Measurements from ENCODE around the gene KCNK6. TPM values are rescaled to one million over a fixed set of nuclear protein-coding genes. Genes with fewer than 3 reads are reported as not detected.

The KCNK6 gene
- total RNA-seq, 4 donors from 2014 or later = 14.9 to 44.5 (median 17.6) TPM

DNA sequence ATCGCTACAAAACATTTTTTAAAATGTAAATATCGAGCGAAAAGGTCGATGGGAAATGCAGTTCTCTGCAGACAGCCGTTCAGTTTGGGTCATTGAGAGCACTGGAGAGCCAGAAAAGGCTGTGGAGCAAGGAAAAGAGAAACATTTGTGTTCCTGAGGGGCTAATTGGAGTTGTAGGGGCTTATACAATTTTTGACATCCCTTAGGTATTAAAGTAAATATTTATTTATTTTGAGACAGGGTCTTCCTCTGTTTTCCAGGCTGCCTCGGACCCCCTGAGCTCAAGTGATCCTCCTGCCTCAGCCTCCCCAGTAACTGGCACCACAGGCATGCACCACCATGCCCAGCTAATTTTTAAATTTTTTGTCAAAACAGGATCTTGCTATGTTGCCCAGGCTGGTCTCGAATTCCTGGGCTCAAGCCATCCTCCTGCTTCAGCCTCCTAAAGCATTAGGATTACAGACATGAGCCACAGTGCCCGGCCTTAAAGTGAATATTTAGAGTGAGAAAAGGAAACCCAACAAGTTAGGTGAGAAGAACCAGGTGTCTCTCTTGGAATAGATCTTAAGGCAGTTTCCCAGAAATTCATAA is 3.1 kb upstream of the KCNK6 start:
- H3K4me3 ChIP-seq = peak overlapping the region in 3 of 4 donors; percentile 23 to 61 (median 57)
- no peaks in the 10 kb centered on the region for H3K9me3 ChIP-seq

GRCh38 chr19:38317104-38317612 is 2.5 kb upstream of the KCNK6 start:
- in situ Hi-C loops (cut with MboI; ENCODE audit: low pct_ligation_motif_present in 1 of 4, low pct_unique_long_range_greater_than_20kb in 1 of 4, low sequenced_read_pairs in 3 of 4) (no loop called here), intact Hi-C loops (cut with DNase I; ENCODE audit: low total_unique reads) (no loop called here)
- Histone ChIP-seq H3K36me3 (no peaks in the 10 kb centered on the region), H3K27ac (peak overlapping the region; percentile 80 to 91 (median 86)), H3K9me3 (no peaks in the 10 kb centered on the region), H3K4me1 (peaks cover 16 to 50% (median 31%) of the 10 kb centered on the region in 4 donors), H3K4me3 (peak overlapping the region in 1 of 4 donors; percentile 27), H3K27me3 (no peaks in the 10 kb centered on the region)
- 64 to 65% methylated on average over 9 to 11 of the region's 11 CpGs for WGBS, 2 donors (ENCODE audit: low coverage in 1 of 2)
- TF ChIP-seq POLR2A (IDR thresholded peaks at IDR 0.05) = peak; percentile 14
- TF ChIP-seq, protein P1, sequence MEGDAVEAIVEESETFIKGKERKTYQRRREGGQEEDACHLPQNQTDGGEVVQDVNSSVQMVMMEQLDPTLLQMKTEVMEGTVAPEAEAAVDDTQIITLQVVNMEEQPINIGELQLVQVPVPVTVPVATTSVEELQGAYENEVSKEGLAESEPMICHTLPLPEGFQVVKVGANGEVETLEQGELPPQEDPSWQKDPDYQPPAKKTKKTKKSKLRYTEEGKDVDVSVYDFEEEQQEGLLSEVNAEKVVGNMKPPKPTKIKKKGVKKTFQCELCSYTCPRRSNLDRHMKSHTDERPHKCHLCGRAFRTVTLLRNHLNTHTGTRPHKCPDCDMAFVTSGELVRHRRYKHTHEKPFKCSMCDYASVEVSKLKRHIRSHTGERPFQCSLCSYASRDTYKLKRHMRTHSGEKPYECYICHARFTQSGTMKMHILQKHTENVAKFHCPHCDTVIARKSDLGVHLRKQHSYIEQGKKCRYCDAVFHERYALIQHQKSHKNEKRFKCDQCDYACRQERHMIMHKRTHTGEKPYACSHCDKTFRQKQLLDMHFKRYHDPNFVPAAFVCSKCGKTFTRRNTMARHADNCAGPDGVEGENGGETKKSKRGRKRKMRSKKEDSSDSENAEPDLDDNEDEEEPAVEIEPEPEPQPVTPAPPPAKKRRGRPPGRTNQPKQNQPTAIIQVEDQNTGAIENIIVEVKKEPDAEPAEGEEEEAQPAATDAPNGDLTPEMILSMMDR (IDR thresholded peaks at IDR 0.05) = no peak
- no peak for DNase-seq

More for the DNA sequence above, 3.1 kb upstream of the KCNK6 start:
- no peak for DNase-seq
- Histone ChIP-seq H3K36me3 (no peaks in the 10 kb centered on the region), H3K4me1 (peaks cover 16 to 47% (median 31%) of the 10 kb centered on the region in 4 donors), H3K27ac (peak overlapping the region; percentile 80 to 91 (median 86)), H3K27me3 (no peaks in the 10 kb centered on the region)
- TF ChIP-seq, protein P1 (IDR thresholded peaks at IDR 0.05) = no peak
- TF ChIP-seq POLR2A (IDR thresholded peaks at IDR 0.05) (no peak), EP300 (IDR thresholded peaks at IDR 0.05; ENCODE audit: low read depth) (no peak), POLR2AphosphoS5 (IDR thresholded peaks at IDR 0.05) (no peak)
- WGBS, 2 donors (ENCODE audit: low coverage in 1 of 2) = 30 to 33% methylated on average over 4 to 8 of the region's 8 CpGs
- intact Hi-C loops (cut with DNase I; ENCODE audit: low total_unique reads) = no loop called here
- in situ Hi-C loops (cut with MboI; ENCODE audit: low pct_ligation_motif_present in 1 of 4, low pct_unique_long_range_greater_than_20kb in 1 of 4, low sequenced_read_pairs in 3 of 4) = no loop called here

DNA sequence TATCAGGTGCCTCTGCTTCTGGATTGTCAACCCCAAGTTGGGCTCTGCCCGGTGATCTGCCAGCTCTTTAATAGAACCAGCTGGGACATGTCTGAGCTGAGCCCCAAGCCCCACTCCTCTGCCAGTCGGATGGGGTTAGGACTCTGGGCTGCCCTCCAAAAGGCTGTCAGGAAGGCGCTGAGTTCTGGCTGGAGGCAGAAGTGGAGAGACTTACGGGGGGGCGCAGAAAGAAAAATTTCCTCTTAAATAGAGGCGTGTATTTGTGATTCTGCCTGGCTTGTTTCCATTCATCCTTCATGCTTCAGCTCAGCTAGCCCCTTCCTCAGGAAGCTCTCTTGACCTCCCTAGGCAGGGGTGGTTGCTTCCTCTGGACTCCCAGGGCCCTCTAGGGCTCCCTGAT is 985 bp upstream of the KCNK6 start:
- Histone ChIP-seq H3K36me3 (no peaks in the 10 kb centered on the region), H3K9me3 (no peaks in the 10 kb centered on the region), H3K4me3 (peak overlapping the region in 2 of 4 donors; percentile 61 to 90), H3K27me3 (no peaks in the 10 kb centered on the region), H3K27ac (peak overlapping the region; percentile 83 to 91 (median 90)), H3K4me1 (peaks cover 16 to 56% (median 31%) of the 10 kb centered on the region in 4 donors)
- TF ChIP-seq POLR2A (IDR thresholded peaks at IDR 0.05) (no peak), POLR2AphosphoS5 (IDR thresholded peaks at IDR 0.05) (no peak), EP300 (IDR thresholded peaks at IDR 0.05; ENCODE audit: low read depth) (no peak)
- TF ChIP-seq, protein P1 (IDR thresholded peaks at IDR 0.05) = no peak
- no peak for DNase-seq
- in situ Hi-C loops (cut with MboI; ENCODE audit: low pct_ligation_motif_present in 1 of 4, low pct_unique_long_range_greater_than_20kb in 1 of 4, low sequenced_read_pairs in 3 of 4) (no loop called here), intact Hi-C loops (cut with DNase I; ENCODE audit: low total_unique reads) (no loop called here)
- 68% methylated on average over 6 of the region's 6 CpGs; no CpG with 5 or more reads in 1 of the 2 donors for WGBS, 2 donors (ENCODE audit: low coverage in 1 of 2)

DNA sequence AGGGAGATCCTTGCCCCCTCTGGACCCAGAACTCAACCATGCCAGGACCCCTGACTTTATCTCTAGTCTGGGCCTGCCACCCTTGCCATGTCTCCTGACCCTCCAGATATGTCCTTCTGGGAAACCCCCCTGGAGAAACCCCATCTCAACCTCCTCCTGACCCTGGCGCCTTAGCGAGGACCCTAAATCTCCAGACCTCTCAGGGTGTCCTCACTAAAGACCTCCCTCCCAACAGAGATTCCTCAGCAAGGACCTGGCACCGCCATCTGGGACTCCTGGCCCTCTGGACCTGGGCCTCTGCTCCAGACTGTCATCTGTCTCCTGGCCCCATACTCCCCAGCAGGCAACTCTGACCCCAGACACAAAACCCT is 1.3 kb downstream of the KCNK6 start:
- Histone ChIP-seq H3K36me3 (no peaks in the 10 kb centered on the region), H3K4me3 (peak overlapping the region in 3 of 4 donors; percentile 61 to 90 (median 71)), H3K4me1 (peaks cover 16 to 47% (median 26%) of the 10 kb centered on the region in 4 donors), H3K27me3 (no peaks in the 10 kb centered on the region), H3K9me3 (no peaks in the 10 kb centered on the region), H3K27ac (peak overlapping the region; percentile 83 to 91 (median 90))
- DNase-seq = no peak
- intact Hi-C loops (cut with DNase I; ENCODE audit: low total_unique reads) = loop anchor here (2.0 kb wide), 1 partner anchor 66 kb away; no protein-coding TSS in a partner anchor
- no peak for TF ChIP-seq POLR2A (IDR thresholded peaks at IDR 0.05)
- TF ChIP-seq POLR2AphosphoS5 (IDR thresholded peaks at IDR 0.05) = no peak
- TF ChIP-seq, protein P1 (IDR thresholded peaks at IDR 0.05) = no peak
- no peak for TF ChIP-seq EP300 (IDR thresholded peaks at IDR 0.05; ENCODE audit: low read depth)
- in situ Hi-C loops (cut with MboI; ENCODE audit: low pct_ligation_motif_present in 1 of 4, low pct_unique_long_range_greater_than_20kb in 1 of 4, low sequenced_read_pairs in 3 of 4) = loop anchor here in 1 of 4 donors (10.0 kb wide), 1 partner anchor 76 kb away; no protein-coding TSS in a partner anchor
- WGBS, 2 donors (ENCODE audit: low coverage in 1 of 2) = 87% methylated on average over 3 of the region's 3 CpGs; no CpG with 5 or more reads in 1 of the 2 donors
